ENCODE measurements around the gene GNG7.
"Not testable (repeated sequence)": the region's sequence is repeated elsewhere in the genome, so short reads cannot be mapped to it uniquely, and the experiment has no call there.

The GNG7 gene

GRCh38 chr19:2714102-2714501 lies 11.6 kb upstream of the GNG7 start:
- DNase-seq (ENCODE audit: extremely low read depth in 1 of 2, low read depth in 1 of 2): not testable (repeated sequence)

GRCh38 chr19:2713170-2713569 lies 10.7 kb upstream of the GNG7 start:
- not testable (repeated sequence) for DNase-seq (ENCODE audit: extremely low read depth in 1 of 2, low read depth in 1 of 2)

GRCh38 chr19:2711875-2712205 lies 9.3 kb upstream of the GNG7 start:
- DNase-seq (ENCODE audit: extremely low read depth in 1 of 2, low read depth in 1 of 2): no peak

- DNase-seq (ENCODE audit: extremely low read depth in 1 of 2, low read depth in 1 of 2): no peak
Measured at GRCh38 chr19:2711172-2711874, 8.8 kb upstream of the GNG7 start.

GRCh38 chr19:2706251-2706650 lies 3.8 kb upstream of the GNG7 start:
- DNase-seq (ENCODE audit: extremely low read depth in 1 of 2, low read depth in 1 of 2): no peak

GRCh38 chr19:2703691-2704216 lies 1.3 kb upstream of the GNG7 start:
- no peak for DNase-seq (ENCODE audit: extremely low read depth in 1 of 2, low read depth in 1 of 2)

- DNase-seq (ENCODE audit: extremely low read depth in 1 of 2, low read depth in 1 of 2): no peak
Measured at GRCh38 chr19:2703077-2703437, 563 bp upstream of the GNG7 start.

- no peak for DNase-seq (ENCODE audit: extremely low read depth in 1 of 2, low read depth in 1 of 2)
Measured at GRCh38 chr19:2701361-2702169, 929 bp downstream of the GNG7 start.

GRCh38 chr19:2700660-2701360 lies 1.7 kb downstream of the GNG7 start:
- no peak for DNase-seq (ENCODE audit: extremely low read depth in 1 of 2, low read depth in 1 of 2)

GRCh38 chr19:2699413-2700140 lies 2.9 kb downstream of the GNG7 start:
- DNase-seq (ENCODE audit: extremely low read depth in 1 of 2, low read depth in 1 of 2): no peak

GRCh38 chr19:2694196-2694595 lies 8.3 kb downstream of the GNG7 start:
- no peak for DNase-seq (ENCODE audit: extremely low read depth in 1 of 2, low read depth in 1 of 2)

GRCh38 chr19:2693492-2694160 lies 8.9 kb downstream of the GNG7 start:
- no peak for DNase-seq (ENCODE audit: extremely low read depth in 1 of 2, low read depth in 1 of 2)

- DNase-seq (ENCODE audit: extremely low read depth in 1 of 2, low read depth in 1 of 2): no peak
Measured at GRCh38 chr19:2691951-2692350, 10.5 kb downstream of the GNG7 start.

GRCh38 chr19:2690856-2691255 lies 11.6 kb downstream of the GNG7 start:
- no peak for DNase-seq (ENCODE audit: extremely low read depth in 1 of 2, low read depth in 1 of 2)

GRCh38 chr19:2686360-2686759 lies 16.1 kb downstream of the GNG7 start:
- DNase-seq (ENCODE audit: extremely low read depth in 1 of 2, low read depth in 1 of 2): no peak

- DNase-seq (ENCODE audit: extremely low read depth in 1 of 2, low read depth in 1 of 2): no peak
Measured at GRCh38 chr19:2685204-2685704, 17.2 kb downstream of the GNG7 start.

GRCh38 chr19:2683430-2684003 lies 19.0 kb downstream of the GNG7 start:
- no peak for DNase-seq (ENCODE audit: extremely low read depth in 1 of 2, low read depth in 1 of 2)

- DNase-seq (ENCODE audit: extremely low read depth in 1 of 2, low read depth in 1 of 2): no peak
Measured at GRCh38 chr19:2680808-2681207, 21.7 kb downstream of the GNG7 start.

GRCh38 chr19:2679439-2679838 lies 23.1 kb downstream of the GNG7 start:
- DNase-seq (ENCODE audit: extremely low read depth in 1 of 2, low read depth in 1 of 2): no peak

- not testable (repeated sequence) for DNase-seq (ENCODE audit: extremely low read depth in 1 of 2, low read depth in 1 of 2)
Measured at GRCh38 chr19:2678948-2679347, 23.5 kb downstream of the GNG7 start.
